Measurements from ENCODE around the gene LSM4.

- TF ChIP-seq CTCF (IDR thresholded peaks at IDR 0.05 in 4 of 5, conservative IDR thresholded peaks at IDR 0.05 in 1 of 5) = no peak
- no peak for TF ChIP-seq POLR2A (IDR thresholded peaks at IDR 0.05)
These were observed 6.1 kb upstream of the LSM4 start for GRCh38 chr19:18329035-18329376.

All from gastrocnemius medialis (tissue), 4 donors.